Measurements from ENCODE around the gene BEND3.

- TF ChIP-seq POLR2A (IDR thresholded peaks at IDR 0.05): no peak
- no peak for TF ChIP-seq CTCF (IDR thresholded peaks at IDR 0.05)
- no peak for TF ChIP-seq EP300 (IDR thresholded peaks at IDR 0.05)
- no peak for TF ChIP-seq POLR2AphosphoS5 (IDR thresholded peaks at IDR 0.05)
These were observed 25.3 kb upstream of the BEND3 start for GRCh38 chr6:107140581-107140980.

Data from suprapubic skin (tissue), 4 donors.